IPS-NIHi7 (cell line): ENCODE measurements around the gene SASH1.
A peak's percentile ranks its signal among the peaks of the same experiment; 100 is the strongest.
"Not testable (repeated sequence)": the region's sequence is repeated elsewhere in the genome, so short reads cannot be mapped to it uniquely, and the experiment has no call there.

Experiments
- DNase-seq: peaks from one replicate; pipeline ENCODE4 v3.0.0; 2012; ENCODE audit warnings: mixed read lengths; ENCODE audit errors: extremely low spot score

Gene SASH1

DNA sequence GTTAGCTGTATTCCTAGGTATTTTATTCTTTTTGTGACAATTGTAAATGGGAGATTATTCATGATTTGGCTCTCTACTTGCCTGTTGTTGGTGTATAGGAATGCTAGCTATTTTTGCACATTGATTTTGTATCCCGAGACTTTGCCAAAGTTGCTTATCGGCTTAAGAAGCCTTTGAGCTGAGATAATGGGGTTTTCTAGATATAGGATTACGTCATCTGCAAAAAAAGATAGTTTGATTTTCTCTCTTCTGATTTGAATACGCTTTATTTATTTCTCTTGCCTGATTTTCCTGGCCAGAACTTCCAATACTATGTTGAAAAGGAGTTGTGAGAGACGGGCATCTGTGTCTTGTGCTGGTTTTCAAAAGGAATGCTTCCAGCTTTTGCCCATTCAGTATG is 241.0 kb downstream of the SASH1 start:
- DNase-seq = no peak

DNA sequence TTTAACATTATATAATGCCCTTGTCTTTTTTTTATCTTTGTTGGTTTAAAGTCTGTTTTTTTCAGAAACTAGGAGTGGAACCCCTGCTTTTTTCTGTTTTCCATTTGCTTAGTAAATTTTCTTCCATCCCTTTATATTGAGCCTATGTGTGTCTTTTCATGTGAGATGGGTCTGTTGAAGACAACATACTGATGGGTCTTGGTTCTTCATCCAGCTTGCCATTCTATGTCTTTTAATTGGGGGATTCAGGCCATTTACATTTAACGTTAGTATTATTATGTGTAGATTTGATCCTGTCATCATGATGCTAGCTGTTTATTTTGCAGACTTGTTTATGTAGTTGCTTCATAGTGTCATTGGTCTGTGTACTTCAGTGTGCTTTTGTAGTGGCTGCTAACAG is 243.0 kb downstream of the SASH1 start:
- not testable (repeated sequence) for DNase-seq

DNA sequence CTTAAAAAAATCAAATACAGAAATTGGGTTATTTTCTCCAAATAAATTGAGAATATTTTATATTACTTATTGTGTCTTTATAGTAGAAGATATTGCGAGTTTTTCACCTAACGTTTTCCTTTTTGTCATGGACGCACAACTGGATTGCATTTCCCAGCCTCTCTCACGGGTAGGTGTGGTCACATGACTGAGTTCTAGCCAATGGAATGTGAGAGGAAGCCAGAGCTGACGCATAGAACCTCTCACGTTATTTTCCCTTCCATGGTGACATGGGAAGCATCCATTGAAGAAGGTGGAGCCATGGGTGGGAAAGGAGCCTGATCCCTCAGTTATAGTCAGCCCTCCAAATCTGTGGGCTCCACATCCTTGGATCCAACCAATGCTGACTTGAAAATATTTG is 248.2 kb downstream of the SASH1 start:
- DNase-seq = no peak

DNA sequence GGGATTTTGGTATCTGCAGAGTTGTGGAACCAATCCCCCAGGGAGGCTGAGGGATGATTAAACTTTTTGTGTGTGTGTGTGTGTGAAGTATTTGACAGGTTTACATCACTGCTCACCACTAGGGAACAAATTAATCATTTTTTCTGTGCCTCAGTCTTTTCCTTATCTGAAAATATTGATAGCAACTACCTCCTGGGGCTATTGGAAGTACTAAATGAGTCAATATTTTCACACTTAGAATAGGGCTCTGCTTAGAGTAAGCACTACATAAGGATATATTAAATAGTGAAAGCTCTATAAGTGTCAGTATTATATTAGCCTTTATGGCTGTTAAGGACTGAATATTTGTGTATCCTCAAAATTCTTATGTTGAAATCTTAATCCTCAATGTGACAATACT is 249.0 kb downstream of the SASH1 start:
- no peak for DNase-seq

DNA sequence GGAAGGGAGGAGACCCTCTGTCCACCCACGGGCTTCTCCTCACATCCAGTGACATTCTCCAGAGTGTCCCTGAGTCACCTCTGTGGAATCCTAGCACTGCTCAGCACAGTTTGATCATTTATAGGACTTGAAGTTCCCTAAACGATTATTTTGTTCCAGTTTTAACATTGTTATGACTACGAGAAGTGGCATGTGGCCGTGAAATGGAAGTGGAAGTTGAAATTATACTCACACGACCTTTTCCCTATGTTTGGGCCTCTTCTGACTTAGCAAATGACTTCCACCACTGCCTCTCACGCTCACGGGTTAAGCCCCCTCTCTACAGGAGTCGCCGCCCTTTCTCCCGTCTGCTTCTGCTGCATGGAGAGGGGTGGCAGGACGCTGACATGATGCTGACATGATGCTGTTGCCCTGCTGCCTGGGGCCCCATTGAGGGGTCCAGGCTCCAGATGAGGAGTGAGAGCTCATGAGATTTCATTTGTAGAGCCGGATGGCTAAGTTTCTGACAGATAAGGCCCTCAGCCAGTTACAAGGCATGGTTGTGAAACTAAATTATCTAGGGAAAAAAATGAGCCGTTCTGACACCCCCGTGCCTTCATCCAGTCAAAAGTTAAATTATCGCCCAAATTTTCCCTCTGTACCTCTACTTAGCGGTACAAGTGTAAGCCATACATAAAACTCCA is 250.6 kb downstream of the SASH1 start:
- no peak for DNase-seq

DNA sequence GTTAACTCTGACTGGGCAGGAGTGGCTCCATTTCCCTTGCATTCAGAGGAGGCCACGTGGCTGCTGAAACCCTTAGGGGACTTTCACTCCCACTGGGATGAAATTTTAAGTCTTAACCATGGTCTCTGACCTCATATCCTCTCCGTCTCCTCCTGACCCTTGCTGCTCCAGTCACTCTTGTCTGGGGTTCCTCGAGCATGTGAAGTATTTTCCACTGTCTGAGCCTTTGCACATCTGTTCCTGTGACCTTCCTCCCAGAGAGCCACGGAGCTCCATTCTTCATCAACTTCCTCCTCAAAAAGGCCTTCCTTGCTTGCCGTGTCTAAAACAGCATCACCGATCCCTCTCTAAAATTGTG is 251.2 kb downstream of the SASH1 start:
- DNase-seq = no peak

DNA sequence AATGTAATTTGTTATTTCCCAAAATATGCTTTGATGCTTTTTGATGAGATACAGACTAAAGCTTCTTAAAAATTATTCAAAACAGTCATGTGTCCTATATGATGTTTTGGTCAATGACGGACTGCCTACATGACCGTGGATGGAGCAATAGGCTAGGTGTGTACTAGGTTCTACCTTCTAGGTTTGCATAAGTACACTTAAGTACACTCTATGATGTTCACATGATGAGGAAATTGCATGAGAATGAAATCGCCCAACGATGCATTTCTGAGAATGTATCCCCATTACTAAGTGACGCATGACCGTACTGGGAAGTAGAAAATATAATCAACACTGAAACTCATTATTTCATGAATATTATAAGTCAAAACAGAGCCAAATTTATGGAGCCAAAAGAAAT is 252.9 kb downstream of the SASH1 start:
- no peak for DNase-seq

DNA sequence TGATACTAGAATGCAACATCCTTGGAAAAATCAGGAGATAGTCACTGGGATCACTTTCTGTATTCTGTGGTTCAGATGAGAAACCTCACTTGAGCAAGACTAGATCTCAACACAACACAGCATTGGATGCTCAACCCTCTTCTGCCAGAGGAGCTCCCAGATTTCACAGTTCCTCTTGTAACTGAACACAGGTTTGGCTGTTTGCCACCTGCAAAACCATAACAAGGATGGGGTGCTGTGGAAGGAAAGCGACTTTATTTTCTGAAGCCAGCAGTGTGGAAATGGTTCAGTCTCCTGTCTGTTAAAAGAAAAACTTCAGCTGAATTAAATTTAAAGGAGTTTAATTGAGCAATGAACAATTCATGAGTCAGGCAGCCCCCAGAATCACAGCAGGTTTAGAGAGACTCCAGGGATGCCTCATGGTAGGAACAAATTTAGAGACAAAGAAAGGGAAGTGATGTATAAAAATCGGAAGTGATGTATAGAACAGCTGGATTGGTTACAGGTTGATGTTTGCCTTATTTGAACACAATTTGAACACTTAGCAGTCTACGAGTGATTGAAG is 254.3 kb downstream of the SASH1 start:
- no peak for DNase-seq

DNA sequence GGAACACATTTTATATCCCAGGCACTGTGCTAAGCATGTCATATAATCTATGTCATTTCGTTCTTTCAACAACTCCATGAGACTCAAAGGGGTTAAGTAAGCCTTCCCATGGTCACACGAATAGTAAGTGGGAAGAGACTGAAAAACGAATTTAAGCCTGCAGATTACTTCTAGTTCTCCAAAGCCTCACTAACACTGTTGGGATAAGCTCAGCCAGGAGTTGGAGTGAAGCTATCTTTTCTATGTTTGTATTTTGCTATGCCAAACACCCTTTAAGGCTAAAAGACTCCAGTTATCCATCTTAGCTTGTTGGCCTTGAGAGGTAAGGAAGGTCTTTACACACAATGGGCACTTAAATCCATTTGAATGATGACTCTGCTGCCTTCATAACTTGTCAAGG is 256.1 kb downstream of the SASH1 start:
- DNase-seq = no peak

DNA sequence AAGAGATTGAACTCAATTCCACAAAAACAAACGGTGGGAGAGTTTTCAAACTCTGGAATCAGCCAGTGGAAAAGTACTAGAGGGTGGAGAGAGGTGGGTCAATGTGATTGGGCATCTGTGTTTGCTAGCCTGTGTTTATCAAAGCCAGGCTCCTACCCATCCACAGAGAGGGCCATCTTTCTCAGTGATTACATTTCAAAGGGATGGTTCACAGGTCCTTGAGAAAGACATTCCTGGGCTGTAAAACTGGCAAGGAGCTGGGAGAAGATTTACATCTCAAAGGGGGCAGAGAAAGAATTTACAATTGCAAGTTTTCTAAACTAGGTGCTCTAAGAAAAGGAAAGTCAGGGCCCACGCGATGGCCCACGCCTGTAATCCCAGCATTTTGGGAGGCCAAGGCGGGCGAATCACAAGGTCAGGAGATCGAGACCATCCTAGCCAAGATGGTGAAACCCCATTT is 257.4 kb downstream of the SASH1 start:
- DNase-seq = peak; percentile 91
